ENCODE data around the gene USP34.

USP34 gene

GRCh38 chr2:61326423-61326822, 144.5 kb downstream of the USP34 start:
- DNase-seq (ENCODE audit: low read depth in 4 of 4, low spot score in 1 of 4), result no peak

GRCh38 chr2:61320181-61320580, 150.7 kb downstream of the USP34 start:
- DNase-seq (ENCODE audit: low read depth in 4 of 4, low spot score in 1 of 4), result no peak

- DNase-seq (ENCODE audit: low read depth in 4 of 4, low spot score in 1 of 4), result no peak
Observed at GRCh38 chr2:61318553-61318952, 152.3 kb downstream of the USP34 start.

- no peak for DNase-seq (ENCODE audit: low read depth in 4 of 4, low spot score in 1 of 4)
Observed at GRCh38 chr2:61295981-61296380, 174.9 kb downstream of the USP34 start.

- no peak for DNase-seq (ENCODE audit: low read depth in 4 of 4, low spot score in 1 of 4)
Observed at GRCh38 chr2:61291851-61292575, 178.9 kb downstream of the USP34 start.

- no peak for DNase-seq (ENCODE audit: low read depth in 4 of 4, low spot score in 1 of 4)
Observed at GRCh38 chr2:61288070-61288841, 182.6 kb downstream of the USP34 start.

GRCh38 chr2:61287254-61287653, 183.6 kb downstream of the USP34 start:
- no peak for DNase-seq (ENCODE audit: low read depth in 4 of 4, low spot score in 1 of 4)

GRCh38 chr2:61283443-61284160, 187.3 kb downstream of the USP34 start:
- DNase-seq (ENCODE audit: low read depth in 4 of 4, low spot score in 1 of 4), result no peak

GRCh38 chr2:61282104-61282590, 188.7 kb downstream of the USP34 start:
- no peak for DNase-seq (ENCODE audit: low read depth in 4 of 4, low spot score in 1 of 4)

- DNase-seq (ENCODE audit: low read depth in 4 of 4, low spot score in 1 of 4), result no peak
Observed at GRCh38 chr2:61281321-61281720, 189.6 kb downstream of the USP34 start.

GRCh38 chr2:61277756-61278155, 193.1 kb downstream of the USP34 start:
- no peak for DNase-seq (ENCODE audit: low read depth in 4 of 4, low spot score in 1 of 4)

GRCh38 chr2:61275575-61276184, 195.2 kb downstream of the USP34 start:
- no peak for DNase-seq (ENCODE audit: low read depth in 4 of 4, low spot score in 1 of 4)

- DNase-seq (ENCODE audit: low read depth in 4 of 4, low spot score in 1 of 4), result no peak
Observed at GRCh38 chr2:61272421-61273070, 198.3 kb downstream of the USP34 start.

GRCh38 chr2:61268249-61268648, 202.6 kb downstream of the USP34 start:
- DNase-seq (ENCODE audit: low read depth in 4 of 4, low spot score in 1 of 4), result no peak

GRCh38 chr2:61266632-61267505, 204.0 kb downstream of the USP34 start:
- no peak for DNase-seq (ENCODE audit: low read depth in 4 of 4, low spot score in 1 of 4)

- DNase-seq (ENCODE audit: low read depth in 4 of 4, low spot score in 1 of 4), result no peak
Observed at GRCh38 chr2:61263830-61264229, 207.1 kb downstream of the USP34 start.

GRCh38 chr2:61262699-61263098, 208.2 kb downstream of the USP34 start:
- DNase-seq (ENCODE audit: low read depth in 4 of 4, low spot score in 1 of 4), result no peak

GRCh38 chr2:61257446-61257845, 213.4 kb downstream of the USP34 start:
- DNase-seq (ENCODE audit: low read depth in 4 of 4, low spot score in 1 of 4), result no peak

- no peak for DNase-seq (ENCODE audit: low read depth in 4 of 4, low spot score in 1 of 4)
Observed at GRCh38 chr2:61255580-61256437, 215.1 kb downstream of the USP34 start.

Data from stimulated activated CD4-positive, alpha-beta T cell treated with anti-CD3 and anti-CD28 coated beads, Interleukin-1b, Interleukin-23, amount 100 ng/mL, for 24 hours (primary cell).